ENCODE data around the gene FN3K. TPM values are rescaled to one million over a fixed set of nuclear protein-coding genes. Genes with fewer than 3 reads are reported as not detected.
A peak's percentile ranks its signal among the peaks of the same experiment; 100 is the strongest.

The FN3K gene
- total and polyA plus RNA-seq, 2 of the 4 experiments (the other 2 are of a cell fraction) = 0.90 to 2.9 TPM

GRCh38 chr17:82756166-82756565 lies 20.8 kb downstream of the FN3K start:
- no peak overlapping the region for H4K5ac ChIP-seq (ENCODE audit: low read depth, low read length)
- peaks cover 3% of the 10 kb centered on the region for H3K36me3 ChIP-seq (ENCODE audit: control insufficient read depth, insufficient read depth, low read length)
- H4K91ac ChIP-seq (ENCODE audit: insufficient read depth, low read depth, low read length) = no peak overlapping the region
- peaks cover 16% of the 10 kb centered on the region for H4K20me1 ChIP-seq (ENCODE audit: insufficient read depth, low read length)
- no peak overlapping the region for H3K14ac ChIP-seq (replicated peaks; ENCODE audit: low read depth, low read length)
- H3K27me3 ChIP-seq (ENCODE audit: control insufficient read depth, insufficient read depth, low read length) = no peaks in the 10 kb centered on the region
- H2AK5ac ChIP-seq (ENCODE audit: low read depth, low read length) = no peak overlapping the region
- no peak overlapping the region for H3K27ac ChIP-seq (ENCODE audit: insufficient read depth, low read length)
- BruUV-seq (replicated peaks) = no TSS peak
- no peak overlapping the region for H2BK5ac ChIP-seq (ENCODE audit: low read depth, low read length, poor library complexity, severe bottlenecking)
- in situ Hi-C loops (cut with MboI; ENCODE audit: low sequenced_read_pairs) (no loop called here), dilution Hi-C loops (cut with HindIII; ENCODE audit: low sequenced_read_pairs, unreplicated experiment) (no loop called here), intact Hi-C loops (cut with micrococcal nuclease) (no loop called here)
- TF ChIP-seq MAZ (IDR thresholded peaks at IDR 0.05; ENCODE audit: borderline replicate concordance, low read depth, low read length) (no peak), MXI1 (IDR thresholded peaks at IDR 0.05; ENCODE audit: borderline replicate concordance, low read depth, low read length) (no peak), CHD1 (IDR thresholded peaks at IDR 0.05; ENCODE audit: low read depth, low read length) (no peak), CEBPB (IDR thresholded peaks at IDR 0.05; ENCODE audit: low read depth, low read length) (no peak), RFX5 (IDR thresholded peaks at IDR 0.05; ENCODE audit: low read depth, low read length) (no peak), ELK1 (IDR thresholded peaks at IDR 0.05; ENCODE audit: borderline replicate concordance, low read depth, low read length) (no peak), NFE2L2 (IDR thresholded peaks at IDR 0.05; ENCODE audit: low read depth, low read length) (no peak), SMC3 (IDR thresholded peaks at IDR 0.05; ENCODE audit: low read depth, low read length) (no peak), RCOR1 (IDR thresholded peaks at IDR 0.05; ENCODE audit: insufficient replicate concordance, low read length) (no peak), BHLHE40 (IDR thresholded peaks at IDR 0.05; ENCODE audit: low read depth, low read length) (no peak)
- TF ChIP-seq, protein P1, sequence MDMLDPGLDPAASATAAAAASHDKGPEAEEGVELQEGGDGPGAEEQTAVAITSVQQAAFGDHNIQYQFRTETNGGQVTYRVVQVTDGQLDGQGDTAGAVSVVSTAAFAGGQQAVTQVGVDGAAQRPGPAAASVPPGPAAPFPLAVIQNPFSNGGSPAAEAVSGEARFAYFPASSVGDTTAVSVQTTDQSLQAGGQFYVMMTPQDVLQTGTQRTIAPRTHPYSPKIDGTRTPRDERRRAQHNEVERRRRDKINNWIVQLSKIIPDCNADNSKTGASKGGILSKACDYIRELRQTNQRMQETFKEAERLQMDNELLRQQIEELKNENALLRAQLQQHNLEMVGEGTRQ (IDR thresholded peaks at IDR 0.05; ENCODE audit: low read depth, low read length) = no peak
- TF ChIP-seq, protein P2, sequence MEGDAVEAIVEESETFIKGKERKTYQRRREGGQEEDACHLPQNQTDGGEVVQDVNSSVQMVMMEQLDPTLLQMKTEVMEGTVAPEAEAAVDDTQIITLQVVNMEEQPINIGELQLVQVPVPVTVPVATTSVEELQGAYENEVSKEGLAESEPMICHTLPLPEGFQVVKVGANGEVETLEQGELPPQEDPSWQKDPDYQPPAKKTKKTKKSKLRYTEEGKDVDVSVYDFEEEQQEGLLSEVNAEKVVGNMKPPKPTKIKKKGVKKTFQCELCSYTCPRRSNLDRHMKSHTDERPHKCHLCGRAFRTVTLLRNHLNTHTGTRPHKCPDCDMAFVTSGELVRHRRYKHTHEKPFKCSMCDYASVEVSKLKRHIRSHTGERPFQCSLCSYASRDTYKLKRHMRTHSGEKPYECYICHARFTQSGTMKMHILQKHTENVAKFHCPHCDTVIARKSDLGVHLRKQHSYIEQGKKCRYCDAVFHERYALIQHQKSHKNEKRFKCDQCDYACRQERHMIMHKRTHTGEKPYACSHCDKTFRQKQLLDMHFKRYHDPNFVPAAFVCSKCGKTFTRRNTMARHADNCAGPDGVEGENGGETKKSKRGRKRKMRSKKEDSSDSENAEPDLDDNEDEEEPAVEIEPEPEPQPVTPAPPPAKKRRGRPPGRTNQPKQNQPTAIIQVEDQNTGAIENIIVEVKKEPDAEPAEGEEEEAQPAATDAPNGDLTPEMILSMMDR (conservative IDR thresholded peaks at IDR 0.05; ENCODE audit: low read depth, low read length) = no peak
- H3K4ac ChIP-seq (ENCODE audit: low read depth, low read length) = no peak overlapping the region
- H3K9me1 ChIP-seq (ENCODE audit: insufficient read depth, low read length) = peaks cover 10% of the 10 kb centered on the region
- H2AFZ ChIP-seq (replicated peaks; ENCODE audit: low read length, poor library complexity) = no peak overlapping the region
- H3K9me3 ChIP-seq (ENCODE audit: control insufficient read depth, insufficient read depth, low read length) = no peaks in the 10 kb centered on the region
- ATAC-seq (ENCODE audit: low read depth) (no peak), DNase-seq (no peak)
- H2BK120ac ChIP-seq (ENCODE audit: low read depth, low read length) = no peak overlapping the region
- H2BK15ac ChIP-seq (ENCODE audit: low read depth, low read length) = no peak overlapping the region
- peak overlapping the region; percentile 72 for H2AK9ac ChIP-seq (replicated peaks; ENCODE audit: low read depth, low read length, poor library complexity)
- no CpG with 5 or more reads among the region's 7 CpGs for WGBS, 2 experiments (ENCODE audit: extremely low coverage in 2 of 2, insufficient read length in 1 of 2)
- H3K79me1 ChIP-seq (ENCODE audit: low read depth in 1 of 2, low read length in 2 of 2) = peaks cover 32 to 64% of the 10 kb centered on the region in 2 experiments
- H3K18ac ChIP-seq (ENCODE audit: low read depth, low read length) = no peak overlapping the region
- H3K56ac ChIP-seq (ENCODE audit: extremely low read depth, insufficient read depth, low read length) = no peak overlapping the region
- H3K4me2 ChIP-seq (ENCODE audit: low read depth, low read length) = no peak overlapping the region
- no peak overlapping the region for H2BK20ac ChIP-seq (ENCODE audit: low read depth, low read length)
- peak overlapping the region; percentile 66; the same call in 1 of the 2 replicates for H3K23ac ChIP-seq (ENCODE audit: low read depth, low read length)
- H3K4me3 ChIP-seq (ENCODE audit: insufficient read depth, low read depth, low read length) = no peak overlapping the region
- H3K9ac ChIP-seq (ENCODE audit: low read depth, low read length) = no peak overlapping the region
- H3K4me1 ChIP-seq (ENCODE audit: control insufficient read depth, insufficient read depth, low read length) = peaks cover 4% of the 10 kb centered on the region
- H4K8ac ChIP-seq (ENCODE audit: low read depth in 2 of 2, low read length in 2 of 2) = no peak overlapping the region
- ChIA-PET POLR2A (ENCODE audit: unreplicated experiment) (no interaction called here), CTCF (interaction anchor here (0.6 kb wide), 1 partner anchor 28 kb away, joined by 3 read pairs; no protein-coding TSS in a partner anchor)
